HFFc6 (cell line): ENCODE measurements around the gene GRID1. TPM values are rescaled to one million over a fixed set of nuclear protein-coding genes. Genes with fewer than 3 reads are reported as not detected.

Source experiments
- DNase-seq: peaks from one replicate; pipeline ENCODE4 v3.0.0-alpha.2; 2018
- H3K27ac Mint-ChIP-seq: 2 replicates; pipeline ENCODE4 v1.8.0; 2020; ENCODE audit warnings: mild to moderate bottlenecking, mixed read lengths
- H3K27me3 Mint-ChIP-seq: 2 replicates; pipeline ENCODE4 v1.8.0; 2021; ENCODE audit warnings: mild to moderate bottlenecking, moderate library complexity, mixed read lengths; ENCODE audit not compliant: insufficient read depth
- H3K36me3 Mint-ChIP-seq: 2 replicates; pipeline ENCODE4 v1.8.0; 2021; ENCODE audit warnings: low read depth, mixed read lengths
- H3K4me1 Mint-ChIP-seq: 2 replicates; pipeline ENCODE4 v1.8.0; 2020; ENCODE audit warnings: low read depth, mixed read lengths
- H3K4me3 Mint-ChIP-seq: 2 replicates; pipeline ENCODE4 v1.8.0; 2020; ENCODE audit warnings: mild to moderate bottlenecking, moderate library complexity, mixed read lengths
- H3K9me3 Mint-ChIP-seq: 2 replicates; pipeline ENCODE4 v1.8.0; 2020; ENCODE audit warnings: mild to moderate bottlenecking, mixed read lengths
- CTCF ChIP-seq: fragments of 200-600 bp; sonication (generic); IDR thresholded peaks from 2 replicates; pipeline ENCODE4 v1.5.0; 2021; ENCODE audit warnings: antibody characterized with exemption, mild to moderate bottlenecking
- total RNA-seq, 6 experiments: library from RNA; stranded (reverse); fragmentation: NEBNext Ultra II Directional; extraction: Animal tissue kit (Norgen Biotek cat#: 25700); gene quantifications; 2 replicates in 1 of 6; 3 replicates in 5 of 6; pipeline ENCODE4 v1.2.3, GENCODE V29; 2021

Gene GRID1
- total RNA-seq, 6 experiments from 2014 or later: not detected

- H3K36me3 Mint-ChIP-seq: no peaks in the 10 kb centered on the region
- no peak overlapping the region for H3K4me3 Mint-ChIP-seq
- no peaks in the 10 kb centered on the region for H3K27me3 Mint-ChIP-seq
- peaks cover 10% of the 10 kb centered on the region for H3K4me1 Mint-ChIP-seq
- H3K9me3 Mint-ChIP-seq: peaks cover 13% of the 10 kb centered on the region; the same call in 1 of the 2 replicates
- TF ChIP-seq CTCF: no peak
- H3K27ac Mint-ChIP-seq: no peak overlapping the region
- DNase-seq: no peak
Observed at GRCh38 chr10:86222687-86223086, 143.9 kb downstream of the GRID1 start.

- no peaks in the 10 kb centered on the region for H3K27me3 Mint-ChIP-seq
- peaks cover 10% of the 10 kb centered on the region for H3K4me1 Mint-ChIP-seq
- H3K36me3 Mint-ChIP-seq: no peaks in the 10 kb centered on the region
- DNase-seq: no peak
- H3K9me3 Mint-ChIP-seq: peaks cover 13% of the 10 kb centered on the region; the same call in 1 of the 2 replicates
- H3K4me3 Mint-ChIP-seq: no peak overlapping the region
- TF ChIP-seq CTCF: no peak
- no peak overlapping the region for H3K27ac Mint-ChIP-seq
Observed at GRCh38 chr10:86222336-86222650, 144.3 kb downstream of the GRID1 start.

GRCh38 chr10:86221442-86222335 lies 144.9 kb downstream of the GRID1 start:
- no peak for DNase-seq
- Mint-ChIP-seq H3K4me1 (peaks cover 10% of the 10 kb centered on the region), H3K4me3 (no peak overlapping the region), H3K27me3 (no peaks in the 10 kb centered on the region), H3K36me3 (no peaks in the 10 kb centered on the region), H3K27ac (no peak overlapping the region), H3K9me3 (peaks cover 8% of the 10 kb centered on the region; the same call in 1 of the 2 replicates)
- TF ChIP-seq CTCF: no peak

- Mint-ChIP-seq H3K9me3 (peaks cover 8% of the 10 kb centered on the region; the same call in 1 of the 2 replicates), H3K4me1 (peaks cover 10% of the 10 kb centered on the region), H3K27ac (no peak overlapping the region), H3K27me3 (no peaks in the 10 kb centered on the region), H3K36me3 (no peaks in the 10 kb centered on the region), H3K4me3 (no peak overlapping the region)
- DNase-seq: no peak
- TF ChIP-seq CTCF: no peak
Observed at GRCh38 chr10:86220626-86221025, 146.0 kb downstream of the GRID1 start.

GRCh38 chr10:86219271-86219670 lies 147.3 kb downstream of the GRID1 start:
- Mint-ChIP-seq H3K9me3 (peaks cover 8% of the 10 kb centered on the region; the same call in 1 of the 2 replicates), H3K36me3 (no peaks in the 10 kb centered on the region), H3K4me1 (no peaks in the 10 kb centered on the region), H3K4me3 (no peak overlapping the region), H3K27me3 (no peaks in the 10 kb centered on the region), H3K27ac (no peak overlapping the region)
- no peak for TF ChIP-seq CTCF
- DNase-seq: no peak
